Gastrocnemius medialis (tissue), 4 donors: ENCODE measurements around the gene TMEM125. TPM values are rescaled to one million over a fixed set of nuclear protein-coding genes. Genes with fewer than 3 reads are reported as not detected.

Experiments
- ATAC-seq, 2 donors: fragments of 150-250 bp; one replicate each; pipeline ENCODE4 v1.9.1; 2016
- DNase-seq, 2 donors: peaks; one replicate each; pipeline ENCODE4 v3.0.0-alpha.2; 2019
- H3K27ac ChIP-seq, 4 donors: fragments of 200-600 bp; sonication (generic); 1 replicate in 1 of 4; 2 replicates in 3 of 4; pipeline ENCODE4 v1.5.1; 2016 to 2018; ENCODE audit warnings: mild to moderate bottlenecking in 2 of 4, moderate library complexity in 1 of 4
- H3K27me3 ChIP-seq, 3 donors: fragments of 200-600 bp; sonication (generic) in 2 of 3; 1 replicate in 1 of 3; 2 replicates in 2 of 3; pipeline versions ENCODE4 v1.5.1 to v1.6.0; 2016 to 2019; ENCODE audit warnings: mild to moderate bottlenecking in 1 of 3, moderate library complexity in 1 of 3
- H3K36me3 ChIP-seq, 2 donors: fragments of 200-600 bp; sonication (generic) in 1 of 2; one replicate each; pipeline ENCODE4 v1.5.1; 2017 to 2018
- H3K4me1 ChIP-seq, 2 donors: fragments of 200-600 bp; sonication (generic) in 1 of 2; one replicate each; pipeline ENCODE4 v1.5.1; 2016 to 2017; ENCODE audit warnings: mild to moderate bottlenecking in 2 of 2
- H3K4me3 ChIP-seq, 4 donors: fragments of 200-600 bp; sonication (generic) in 3 of 4; 1 replicate in 1 of 4; 2 replicates in 3 of 4; pipeline ENCODE4 v1.5.1; 2016 to 2019; ENCODE audit warnings: mild to moderate bottlenecking in 2 of 4
- H3K9me3 ChIP-seq, 3 donors: fragments of 200-600 bp; sonication (generic) in 2 of 3; 1 replicate in 1 of 3; 2 replicates in 2 of 3; pipeline ENCODE4 v1.5.1; 2016 to 2019
- CTCF ChIP-seq, 5 experiments: fragments of 450-650 bp in 3 of 5; fragments of 200-600 bp in 2 of 5; sonication (generic) in 2 of 5; IDR thresholded peaks in 4 of 5; conservative IDR thresholded peaks in 1 of 5; 1 replicate in 4 of 5; 2 replicates in 1 of 5; pipeline ENCODE4 v1.5.1; 2016 to 2019; ENCODE audit warnings: antibody characterized with exemption in 5 of 5, mild to moderate bottlenecking in 3 of 5, moderate library complexity in 3 of 5
- POLR2A ChIP-seq, 2 donors: fragments of 450-650 bp; IDR thresholded peaks; one replicate each; pipeline ENCODE4 v1.6.1; 2017; ENCODE audit warnings: antibody characterized with exemption in 2 of 2, mild to moderate bottlenecking in 2 of 2, moderate library complexity in 2 of 2
- in situ Hi-C, 4 donors: fragments of 200-750 bp; cut with MboI; loops; one replicate each; pipeline versions ENCODE4 v1.15.0 to v1.8.0; 2017; ENCODE audit warnings: low sequenced_read_pairs in 4 of 4
- intact Hi-C: fragments of 100-400 bp; cut with DNase I; formaldehyde crosslinking; loops from one replicate; pipeline ENCODE4 v1.15.1; 2023; ENCODE audit warnings: low total_unique reads
- total RNA-seq, 4 donors: library from RNA; depleted of rRNA; stranded (reverse); fragments of >200 nt; gene quantifications; one replicate each; pipeline versions ENCODE4 v1.1.0 to v1.2.3, GENCODE V29; 2016

Gene TMEM125
- total RNA-seq, 4 donors from 2014 or later: not detected

- no peak for TF ChIP-seq CTCF (IDR thresholded peaks at IDR 0.05 in 4 of 5, conservative IDR thresholded peaks at IDR 0.05 in 1 of 5)
- TF ChIP-seq POLR2A (IDR thresholded peaks at IDR 0.05): no peak
- DNase-seq (no peak), ATAC-seq (no peak)
- H3K27ac ChIP-seq: no peak overlapping the region
- intact Hi-C loops: no loop called here
- in situ Hi-C loops: no loop called here
- H3K36me3 ChIP-seq: no peaks in the 10 kb centered on the region
- H3K27me3 ChIP-seq: no peaks in the 10 kb centered on the region
- no peaks in the 10 kb centered on the region for H3K4me1 ChIP-seq
- H3K9me3 ChIP-seq: no peaks in the 10 kb centered on the region
- H3K4me3 ChIP-seq: no peak overlapping the region
These were observed 44.0 kb downstream of the TMEM125 start for GRCh38 chr1:43313771-43314170.

- in situ Hi-C loops (no loop called here), intact Hi-C loops (no loop called here)
- H3K27me3 ChIP-seq: no peaks in the 10 kb centered on the region
- no peak for ATAC-seq
- no peak overlapping the region for H3K27ac ChIP-seq
- no peaks in the 10 kb centered on the region for H3K4me1 ChIP-seq
- no peaks in the 10 kb centered on the region for H3K36me3 ChIP-seq
- DNase-seq: no peak
- H3K4me3 ChIP-seq: no peak overlapping the region
- TF ChIP-seq POLR2A (IDR thresholded peaks at IDR 0.05): no peak
- no peak for TF ChIP-seq CTCF (IDR thresholded peaks at IDR 0.05 in 4 of 5, conservative IDR thresholded peaks at IDR 0.05 in 1 of 5)
- no peaks in the 10 kb centered on the region for H3K9me3 ChIP-seq
These were observed 44.5 kb downstream of the TMEM125 start for GRCh38 chr1:43314233-43314632.

- no peak for ATAC-seq
- intact Hi-C loops: no loop called here
- in situ Hi-C loops: no loop called here
- Histone ChIP-seq H3K9me3 (no peaks in the 10 kb centered on the region), H3K27ac (no peak overlapping the region), H3K4me3 (no peak overlapping the region), H3K27me3 (no peaks in the 10 kb centered on the region), H3K36me3 (no peaks in the 10 kb centered on the region), H3K4me1 (no peaks in the 10 kb centered on the region)
- no peak for TF ChIP-seq CTCF (IDR thresholded peaks at IDR 0.05 in 4 of 5, conservative IDR thresholded peaks at IDR 0.05 in 1 of 5)
- TF ChIP-seq POLR2A (IDR thresholded peaks at IDR 0.05): no peak
- DNase-seq: no peak
These were observed 45.7 kb downstream of the TMEM125 start for GRCh38 chr1:43315481-43315880.

GRCh38 chr1:43315963-43316737 is 46.4 kb downstream of the TMEM125 start:
- DNase-seq: no peak
- H3K27me3 ChIP-seq: no peaks in the 10 kb centered on the region
- TF ChIP-seq POLR2A (IDR thresholded peaks at IDR 0.05) (no peak), CTCF (IDR thresholded peaks at IDR 0.05 in 4 of 5, conservative IDR thresholded peaks at IDR 0.05 in 1 of 5) (no peak)
- in situ Hi-C loops (no loop called here), intact Hi-C loops (no loop called here)
- no peak overlapping the region for H3K4me3 ChIP-seq
- no peak for ATAC-seq
- no peaks in the 10 kb centered on the region for H3K4me1 ChIP-seq
- H3K9me3 ChIP-seq: no peaks in the 10 kb centered on the region
- H3K27ac ChIP-seq: no peak overlapping the region
- H3K36me3 ChIP-seq: no peaks in the 10 kb centered on the region
